Gastroesophageal sphincter (tissue), 3 donors: ENCODE data around the gene MRPL52.
A peak's percentile ranks its signal among the peaks of the same experiment; 100 is the strongest.

Experiments used
- EP300 ChIP-seq: sonication (generic); formaldehyde crosslinking; IDR thresholded peaks from one replicate; pipeline ENCODE4 v1.6.1; 2017; ENCODE audit warnings: antibody characterized with exemption, mild to moderate bottlenecking
- POLR2A ChIP-seq, 2 donors: fragments of 450-650 bp; IDR thresholded peaks; one replicate each; pipeline ENCODE4 v1.6.1; 2017; ENCODE audit warnings: antibody characterized with exemption in 2 of 2, mild to moderate bottlenecking in 2 of 2, moderate library complexity in 1 of 2
- POLR2AphosphoS5 ChIP-seq: sonication (generic); formaldehyde crosslinking; IDR thresholded peaks from one replicate; pipeline ENCODE4 v1.6.1; 2017; ENCODE audit warnings: antibody characterized with exemption
- TF ChIP-seq, protein P1 (sequence below), 4 experiments: fragments of 200-600 bp in 2 of 4; fragments of 450-650 bp in 2 of 4; sonication (generic) in 1 of 4; IDR thresholded peaks; one replicate each; pipeline ENCODE4 v1.5.1; 2017 to 2019; ENCODE audit warnings: antibody characterized with exemption in 4 of 4, mild to moderate bottlenecking in 2 of 4, moderate library complexity in 2 of 4

DNA sequence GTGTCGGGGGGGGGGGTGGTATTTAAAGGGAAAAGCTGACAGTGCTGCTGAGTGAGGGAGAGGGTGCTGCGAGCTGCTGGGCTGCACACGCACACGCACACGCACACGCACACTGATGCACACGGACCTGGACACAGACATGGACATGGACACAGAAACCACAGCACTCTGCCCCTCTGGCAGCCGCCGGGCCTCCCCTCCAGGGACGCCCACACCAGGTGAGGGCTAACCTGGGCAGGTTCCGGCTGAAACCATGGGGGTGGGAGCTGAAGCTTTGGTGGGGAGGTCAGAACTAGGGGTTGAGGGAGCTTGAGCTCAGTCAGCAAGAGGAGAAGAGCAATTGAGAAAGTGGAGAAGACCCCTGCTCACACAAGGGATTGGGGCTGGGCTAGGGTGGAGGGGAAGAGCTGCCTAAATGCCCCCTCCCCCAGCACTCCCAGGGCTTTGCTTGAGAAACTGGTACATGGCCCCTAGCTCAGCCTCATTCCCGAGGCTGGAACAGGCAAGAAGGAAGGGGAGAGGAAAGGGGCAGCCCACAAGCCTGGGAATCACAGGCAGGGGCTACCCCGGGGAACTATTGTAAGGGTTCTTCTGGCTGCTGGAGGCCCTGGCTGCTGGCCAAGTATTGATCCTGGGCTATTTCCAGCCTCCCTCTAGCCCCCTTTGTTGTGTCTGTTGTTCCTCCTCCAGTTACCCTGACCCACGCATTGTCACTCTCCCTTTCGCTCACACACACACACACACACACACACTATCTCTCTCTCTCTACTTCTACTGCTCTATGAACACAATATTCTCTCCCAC is 53.7 kb downstream of the MRPL52 start, which contains the start of gene REM2:
- TF ChIP-seq, protein P1, sequence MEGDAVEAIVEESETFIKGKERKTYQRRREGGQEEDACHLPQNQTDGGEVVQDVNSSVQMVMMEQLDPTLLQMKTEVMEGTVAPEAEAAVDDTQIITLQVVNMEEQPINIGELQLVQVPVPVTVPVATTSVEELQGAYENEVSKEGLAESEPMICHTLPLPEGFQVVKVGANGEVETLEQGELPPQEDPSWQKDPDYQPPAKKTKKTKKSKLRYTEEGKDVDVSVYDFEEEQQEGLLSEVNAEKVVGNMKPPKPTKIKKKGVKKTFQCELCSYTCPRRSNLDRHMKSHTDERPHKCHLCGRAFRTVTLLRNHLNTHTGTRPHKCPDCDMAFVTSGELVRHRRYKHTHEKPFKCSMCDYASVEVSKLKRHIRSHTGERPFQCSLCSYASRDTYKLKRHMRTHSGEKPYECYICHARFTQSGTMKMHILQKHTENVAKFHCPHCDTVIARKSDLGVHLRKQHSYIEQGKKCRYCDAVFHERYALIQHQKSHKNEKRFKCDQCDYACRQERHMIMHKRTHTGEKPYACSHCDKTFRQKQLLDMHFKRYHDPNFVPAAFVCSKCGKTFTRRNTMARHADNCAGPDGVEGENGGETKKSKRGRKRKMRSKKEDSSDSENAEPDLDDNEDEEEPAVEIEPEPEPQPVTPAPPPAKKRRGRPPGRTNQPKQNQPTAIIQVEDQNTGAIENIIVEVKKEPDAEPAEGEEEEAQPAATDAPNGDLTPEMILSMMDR (IDR thresholded peaks at IDR 0.05): no peak
- TF ChIP-seq POLR2AphosphoS5 (peak; percentile 2), EP300 (no peak), POLR2A (IDR thresholded peaks at IDR 0.05) (no peak)
